ENCODE results near the gene ANKRA2.
A peak's percentile ranks its signal among the peaks of the same experiment; 100 is the strongest.
"Not testable (repeated sequence)": the region's sequence is repeated elsewhere in the genome, so short reads cannot be mapped to it uniquely, and the experiment has no call there.

The ANKRA2 gene

DNA sequence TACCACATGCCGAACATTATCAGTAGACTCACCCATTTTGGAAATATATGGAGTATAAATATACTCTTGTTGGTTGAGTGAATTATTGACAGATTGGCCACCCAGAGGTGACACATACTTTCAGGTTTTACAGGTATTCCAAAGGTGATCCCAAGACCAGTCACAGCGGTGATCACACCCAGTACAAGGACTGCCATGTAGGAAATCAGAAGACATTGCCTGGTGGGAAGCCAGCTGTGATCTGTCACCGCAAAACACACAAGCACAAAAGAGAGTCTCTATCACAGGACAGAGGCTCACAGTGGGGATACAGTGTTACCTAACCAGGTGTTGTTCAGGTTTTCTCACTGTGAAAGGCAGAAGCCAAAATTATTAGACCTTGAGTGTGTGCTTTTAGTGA lies 51.4 kb downstream of the ANKRA2 start:
- no peak for DNase-seq (ENCODE audit: low read depth)

DNA sequence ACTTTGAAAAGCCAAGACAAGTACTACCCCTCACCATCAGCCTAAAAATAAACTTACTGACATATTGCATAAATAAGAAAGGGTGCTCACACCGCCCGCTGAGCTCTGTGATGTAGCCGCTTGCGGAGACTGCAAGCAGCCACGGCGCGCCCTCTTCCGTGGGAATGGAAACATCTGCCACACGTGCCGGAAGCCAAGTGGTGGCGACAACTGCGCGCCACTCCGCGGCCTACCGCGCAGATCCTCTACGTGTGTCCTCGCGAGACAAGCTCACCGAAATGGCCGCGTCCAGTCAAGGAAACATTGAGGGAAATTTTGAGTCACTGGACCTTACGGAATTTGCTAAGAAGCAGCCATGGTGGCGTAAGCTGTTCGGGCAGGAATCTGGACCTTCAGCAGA lies 56.9 kb downstream of the ANKRA2 start:
- not testable (repeated sequence) for DNase-seq (ENCODE audit: low read depth); H3K4me3 ChIP-seq (ENCODE audit: low read depth, low read length)

More for the DNA sequence above, 51.4 kb downstream of the ANKRA2 start:
- TF ChIP-seq, protein P1, sequence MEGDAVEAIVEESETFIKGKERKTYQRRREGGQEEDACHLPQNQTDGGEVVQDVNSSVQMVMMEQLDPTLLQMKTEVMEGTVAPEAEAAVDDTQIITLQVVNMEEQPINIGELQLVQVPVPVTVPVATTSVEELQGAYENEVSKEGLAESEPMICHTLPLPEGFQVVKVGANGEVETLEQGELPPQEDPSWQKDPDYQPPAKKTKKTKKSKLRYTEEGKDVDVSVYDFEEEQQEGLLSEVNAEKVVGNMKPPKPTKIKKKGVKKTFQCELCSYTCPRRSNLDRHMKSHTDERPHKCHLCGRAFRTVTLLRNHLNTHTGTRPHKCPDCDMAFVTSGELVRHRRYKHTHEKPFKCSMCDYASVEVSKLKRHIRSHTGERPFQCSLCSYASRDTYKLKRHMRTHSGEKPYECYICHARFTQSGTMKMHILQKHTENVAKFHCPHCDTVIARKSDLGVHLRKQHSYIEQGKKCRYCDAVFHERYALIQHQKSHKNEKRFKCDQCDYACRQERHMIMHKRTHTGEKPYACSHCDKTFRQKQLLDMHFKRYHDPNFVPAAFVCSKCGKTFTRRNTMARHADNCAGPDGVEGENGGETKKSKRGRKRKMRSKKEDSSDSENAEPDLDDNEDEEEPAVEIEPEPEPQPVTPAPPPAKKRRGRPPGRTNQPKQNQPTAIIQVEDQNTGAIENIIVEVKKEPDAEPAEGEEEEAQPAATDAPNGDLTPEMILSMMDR (IDR thresholded peaks at IDR 0.05; ENCODE audit: insufficient read depth, low read depth, low read length, missing control alignments): no peak
- no peak overlapping the region for H3K4me3 ChIP-seq (ENCODE audit: low read depth, low read length)

DNA sequence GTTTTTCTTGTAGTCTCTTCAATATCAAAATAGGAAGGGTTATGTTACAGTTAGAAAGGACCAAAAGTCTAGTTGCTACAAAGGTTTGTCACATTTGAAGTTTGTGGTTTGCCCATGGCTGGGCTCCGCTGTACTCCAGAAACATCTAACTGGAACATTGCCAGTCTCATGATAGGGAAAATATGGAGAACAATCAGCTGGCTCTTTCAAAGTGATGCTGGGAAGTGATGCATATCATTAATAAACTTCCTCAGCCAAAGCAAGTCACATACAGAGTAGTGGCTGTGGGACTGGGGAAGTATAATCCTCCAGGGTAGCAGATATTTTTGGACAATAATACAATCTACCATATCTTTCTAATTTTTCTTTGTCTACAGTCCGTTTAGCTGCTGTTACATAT lies 58.4 kb downstream of the ANKRA2 start:
- H3K4me3 ChIP-seq (ENCODE audit: low read depth, low read length): no peak overlapping the region
- DNase-seq (ENCODE audit: low read depth): no peak
- TF ChIP-seq, protein P1 (IDR thresholded peaks at IDR 0.05; ENCODE audit: insufficient read depth, low read depth, low read length, missing control alignments): no peak

DNA sequence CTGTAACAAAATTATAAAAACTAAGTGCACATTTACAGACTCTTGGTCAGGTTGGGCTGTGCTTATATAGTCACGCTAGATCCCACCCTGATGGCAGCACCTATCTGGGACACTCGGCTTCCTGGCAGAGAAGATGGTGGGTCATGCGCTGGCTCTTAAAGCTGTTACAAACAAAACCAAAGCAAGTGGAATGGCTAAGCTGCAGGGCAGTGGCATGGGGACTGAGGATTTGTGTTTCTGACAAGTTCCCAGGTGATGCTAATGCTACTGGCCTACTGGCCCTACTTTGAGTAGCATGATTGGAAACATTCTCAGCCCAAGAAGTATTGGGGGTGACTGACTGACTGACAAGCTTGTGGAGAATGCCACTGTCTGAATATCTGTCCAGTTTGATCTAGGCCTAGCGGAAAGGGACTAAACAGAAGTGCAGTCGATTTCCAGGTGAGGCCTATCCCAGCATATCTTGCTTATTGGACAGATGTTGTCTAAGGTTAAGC lies 58.9 kb downstream of the ANKRA2 start:
- TF ChIP-seq, protein P1 (IDR thresholded peaks at IDR 0.05; ENCODE audit: insufficient read depth, low read depth, low read length, missing control alignments): no peak
- H3K4me3 ChIP-seq (ENCODE audit: low read depth, low read length): no peak overlapping the region
- peak; percentile 14 for DNase-seq (ENCODE audit: low read depth)

Data from GM12865 (cell line).